HG03108 (cell line): ENCODE data around the gene MRGPRX1.
"Not testable (repeated sequence)": the region's sequence is repeated elsewhere in the genome, so short reads cannot be mapped to it uniquely, and the experiment has no call there.

Source experiments
- ATAC-seq: cut with Tn5 transposase; IDR thresholded peaks from one replicate; pipeline ENCODE4 v1.9.1; 2021; ENCODE audit warnings: moderate library complexity; ENCODE audit not compliant: unreplicated experiment

The MRGPRX1 gene

GRCh38 chr11:18939314-18939713 lies at the start of gene MRGPRX1:
MRGPRX1 (minus strand) TSS chr11:18939414; CDS start chr11:18934784, 4,630 bp downstream.
- no peak for ATAC-seq

GRCh38 chr11:18987454-18988231 lies 48.4 kb upstream of the MRGPRX1 start:
- ATAC-seq, result no peak

GRCh38 chr11:18986744-18987143 lies 47.5 kb upstream of the MRGPRX1 start:
- no peak for ATAC-seq

GRCh38 chr11:18981897-18982296 lies 42.7 kb upstream of the MRGPRX1 start:
- ATAC-seq, result no peak

- ATAC-seq, result no peak
These were observed 35.0 kb upstream of the MRGPRX1 start for GRCh38 chr11:18974192-18974591.

GRCh38 chr11:18972336-18972735 lies 33.1 kb upstream of the MRGPRX1 start:
- no peak for ATAC-seq

GRCh38 chr11:18969720-18970119 lies 30.5 kb upstream of the MRGPRX1 start:
- no peak for ATAC-seq

- ATAC-seq, result no peak
These were observed 19.2 kb upstream of the MRGPRX1 start for GRCh38 chr11:18958221-18958910.

- no peak for ATAC-seq
These were observed 17.4 kb upstream of the MRGPRX1 start for GRCh38 chr11:18956630-18957029.

GRCh38 chr11:18936002-18936673 lies 3.1 kb downstream of the MRGPRX1 start:
- ATAC-seq, result no peak

GRCh38 chr11:18934195-18934814 lies 4.9 kb downstream of the MRGPRX1 start:
- no peak for ATAC-seq

GRCh38 chr11:18927550-18928322 lies 11.5 kb downstream of the MRGPRX1 start:
- no peak for ATAC-seq

GRCh38 chr11:18925426-18925825 lies 13.8 kb downstream of the MRGPRX1 start:
- ATAC-seq, result not testable (repeated sequence)

- no peak for ATAC-seq
These were observed 26.3 kb downstream of the MRGPRX1 start for GRCh38 chr11:18912883-18913282.

GRCh38 chr11:18907391-18907790 lies 31.8 kb downstream of the MRGPRX1 start:
- no peak for ATAC-seq

GRCh38 chr11:18900637-18901036 lies 38.6 kb downstream of the MRGPRX1 start:
- not testable (repeated sequence) for ATAC-seq

GRCh38 chr11:18900151-18900611 lies 39.0 kb downstream of the MRGPRX1 start:
- ATAC-seq, result not testable (repeated sequence)

- not testable (repeated sequence) for ATAC-seq
These were observed 47.5 kb downstream of the MRGPRX1 start for GRCh38 chr11:18891712-18892111.

- ATAC-seq, result no peak
These were observed 48.6 kb downstream of the MRGPRX1 start for GRCh38 chr11:18890615-18891014.
